Activated T-helper 17 cell treated with anti-CD3 and anti-CD28 coated beads, Interleukin-2, amount 50 U/mL, for 72 hours (primary cell): ENCODE data around the gene SCYGR2. TPM values are rescaled to one million over a fixed set of nuclear protein-coding genes. Genes with fewer than 3 reads are reported as not detected.

Source experiments
- ATAC-seq: fragments of 150-1000 bp; cut with Tn5 transposase; replicated peaks from 2 replicates; pipeline ENCODE4 v1.10.0; 2021; ENCODE audit warnings: mild to moderate bottlenecking, moderate library complexity
- H3K27ac Mint-ChIP-seq: one replicate; pipeline ENCODE4 v1.8.0; 2022; ENCODE audit warnings: mixed read lengths
- H3K27me3 Mint-ChIP-seq: one replicate; pipeline ENCODE4 v1.8.0; 2022; ENCODE audit warnings: mixed read lengths
- H3K36me3 Mint-ChIP-seq: one replicate; pipeline ENCODE4 v1.8.0; 2022; ENCODE audit warnings: low read depth, mild to moderate bottlenecking, mixed read lengths
- H3K4me1 Mint-ChIP-seq: one replicate; pipeline ENCODE4 v1.8.0; 2022; ENCODE audit warnings: mixed read lengths
- H3K4me3 Mint-ChIP-seq: one replicate; pipeline ENCODE4 v1.8.0; 2022; ENCODE audit warnings: mild to moderate bottlenecking, mixed read lengths
- H3K9me3 Mint-ChIP-seq: one replicate; pipeline ENCODE4 v1.8.0; 2022; ENCODE audit warnings: mixed read lengths
- total RNA-seq, 2 donors: library from RNA; stranded (reverse); gene quantifications; one replicate each; pipeline ENCODE4 v1.2.3, GENCODE V29; 2022

Gene SCYGR2
- total RNA-seq, 2 donors from 2014 or later: not detected

GRCh38 chr2:227617316-227618230 is 18.9 kb downstream of the SCYGR2 start, which contains the start of gene SCYGR4:
Gene SCYGR4, plus strand, starts transcription at chr2:227617498. Its CDS starts 0 bp downstream, at chr2:227617498.
- Mint-ChIP-seq H3K27me3 (peaks cover 21% of the 10 kb centered on the region), H3K36me3 (no peaks in the 10 kb centered on the region), H3K9me3 (no peaks in the 10 kb centered on the region), H3K27ac (no peak within 1 kb of the TSS), H3K4me1 (no peaks in the 10 kb centered on the region), H3K4me3 (no peak within 1 kb of the TSS)
- no peak for ATAC-seq

- H3K4me1 Mint-ChIP-seq: no peaks in the 10 kb centered on the region
- H3K4me3 Mint-ChIP-seq: no peak overlapping the region
- H3K27me3 Mint-ChIP-seq: peaks cover under 1% of the 10 kb centered on the region
- no peak for ATAC-seq
- no peaks in the 10 kb centered on the region for H3K9me3 Mint-ChIP-seq
- H3K27ac Mint-ChIP-seq: no peak overlapping the region
- no peaks in the 10 kb centered on the region for H3K36me3 Mint-ChIP-seq
Observed at GRCh38 chr2:227623226-227623625, 24.5 kb downstream of the SCYGR2 start.

GRCh38 chr2:227625420-227625819 is 26.7 kb downstream of the SCYGR2 start:
- H3K36me3 Mint-ChIP-seq: no peaks in the 10 kb centered on the region
- ATAC-seq: no peak
- H3K27me3 Mint-ChIP-seq: peaks cover 11% of the 10 kb centered on the region
- no peaks in the 10 kb centered on the region for H3K9me3 Mint-ChIP-seq
- H3K4me1 Mint-ChIP-seq: no peaks in the 10 kb centered on the region
- no peak overlapping the region for H3K4me3 Mint-ChIP-seq
- H3K27ac Mint-ChIP-seq: no peak overlapping the region

- Mint-ChIP-seq H3K27ac (no peak overlapping the region), H3K36me3 (no peaks in the 10 kb centered on the region), H3K4me3 (no peak overlapping the region), H3K27me3 (peaks cover 21% of the 10 kb centered on the region), H3K4me1 (no peaks in the 10 kb centered on the region), H3K9me3 (no peaks in the 10 kb centered on the region)
- ATAC-seq: no peak
Observed at GRCh38 chr2:227626580-227627151, 28.0 kb downstream of the SCYGR2 start.

GRCh38 chr2:227627769-227628168 is 29.1 kb downstream of the SCYGR2 start:
- Mint-ChIP-seq H3K9me3 (no peaks in the 10 kb centered on the region), H3K4me1 (no peaks in the 10 kb centered on the region), H3K36me3 (no peaks in the 10 kb centered on the region), H3K4me3 (no peak overlapping the region), H3K27me3 (peaks cover 21% of the 10 kb centered on the region), H3K27ac (no peak overlapping the region)
- peak; percentile 98 for ATAC-seq

- ATAC-seq: no peak
- no peak overlapping the region for H3K4me3 Mint-ChIP-seq
- H3K27me3 Mint-ChIP-seq: peaks cover 21% of the 10 kb centered on the region
- no peaks in the 10 kb centered on the region for H3K9me3 Mint-ChIP-seq
- no peaks in the 10 kb centered on the region for H3K36me3 Mint-ChIP-seq
- H3K27ac Mint-ChIP-seq: no peak overlapping the region
- no peaks in the 10 kb centered on the region for H3K4me1 Mint-ChIP-seq
Observed at GRCh38 chr2:227629435-227629834, 30.7 kb downstream of the SCYGR2 start.

- no peak for ATAC-seq
- Mint-ChIP-seq H3K27ac (no peak overlapping the region), H3K4me3 (no peak overlapping the region), H3K9me3 (no peaks in the 10 kb centered on the region), H3K36me3 (no peaks in the 10 kb centered on the region), H3K4me1 (no peaks in the 10 kb centered on the region), H3K27me3 (peaks cover 21% of the 10 kb centered on the region)
Observed at GRCh38 chr2:227630322-227630721, 31.6 kb downstream of the SCYGR2 start.

GRCh38 chr2:227632827-227633226 is 34.1 kb downstream of the SCYGR2 start:
- peak; percentile 55 for ATAC-seq
- Mint-ChIP-seq H3K4me3 (no peak overlapping the region), H3K9me3 (no peaks in the 10 kb centered on the region), H3K4me1 (no peaks in the 10 kb centered on the region), H3K27ac (no peak overlapping the region), H3K36me3 (no peaks in the 10 kb centered on the region), H3K27me3 (peaks cover 21% of the 10 kb centered on the region)

- H3K36me3 Mint-ChIP-seq: no peaks in the 10 kb centered on the region
- no peaks in the 10 kb centered on the region for H3K4me1 Mint-ChIP-seq
- no peak overlapping the region for H3K4me3 Mint-ChIP-seq
- no peaks in the 10 kb centered on the region for H3K9me3 Mint-ChIP-seq
- H3K27me3 Mint-ChIP-seq: peaks cover 18% of the 10 kb centered on the region
- H3K27ac Mint-ChIP-seq: no peak overlapping the region
- no peak for ATAC-seq
Observed at GRCh38 chr2:227634201-227634600, 35.5 kb downstream of the SCYGR2 start.

- no peaks in the 10 kb centered on the region for H3K9me3 Mint-ChIP-seq
- peaks cover 7% of the 10 kb centered on the region for H3K27me3 Mint-ChIP-seq
- no peak for ATAC-seq
- H3K4me1 Mint-ChIP-seq: no peaks in the 10 kb centered on the region
- H3K4me3 Mint-ChIP-seq: no peak overlapping the region
- no peaks in the 10 kb centered on the region for H3K36me3 Mint-ChIP-seq
- no peak overlapping the region for H3K27ac Mint-ChIP-seq
Observed at GRCh38 chr2:227642656-227643055, 44.0 kb downstream of the SCYGR2 start.

GRCh38 chr2:227643990-227644551 is 45.4 kb downstream of the SCYGR2 start:
- H3K27me3 Mint-ChIP-seq: peaks cover 7% of the 10 kb centered on the region
- H3K27ac Mint-ChIP-seq: no peak overlapping the region
- H3K4me1 Mint-ChIP-seq: no peaks in the 10 kb centered on the region
- H3K9me3 Mint-ChIP-seq: no peaks in the 10 kb centered on the region
- ATAC-seq: no peak
- no peak overlapping the region for H3K4me3 Mint-ChIP-seq
- H3K36me3 Mint-ChIP-seq: no peaks in the 10 kb centered on the region

Other genes starting within 250 kb of the SCYGR2 start
- gene TM4SF20, start 219.6 kb upstream of the SCYGR2 start, total RNA-seq: not detected
- not detected for gene SCYGR1, start 210.9 kb upstream of the SCYGR2 start, total RNA-seq
- gene AGFG1, start 126.7 kb upstream of the SCYGR2 start, total RNA-seq: 10 to 100 TPM; 68.7 to 79.8 TPM
- not detected for gene SCYGR3, start 15.9 kb downstream of the SCYGR2 start, total RNA-seq
- gene SCYGR4, start 18.6 kb downstream of the SCYGR2 start, total RNA-seq: not detected
- gene SCYGR5, start 67.9 kb downstream of the SCYGR2 start, total RNA-seq: not detected
- gene SLC19A3, start 119.1 kb downstream of the SCYGR2 start, total RNA-seq: not detected
- not detected for gene SCYGR6, start 125.9 kb downstream of the SCYGR2 start, total RNA-seq
- not detected for gene SCYGR7, start 129.4 kb downstream of the SCYGR2 start, total RNA-seq
- gene SCYGR8, start 147.0 kb downstream of the SCYGR2 start, total RNA-seq: not detected
- 100 to 1,000 TPM in 1 of 2 donors, 10 to 100 TPM in 1; 36.1 to 137 TPM for gene CCL20, start 214.9 kb downstream of the SCYGR2 start, total RNA-seq